ENCODE results near the gene CAMK4.
A peak's percentile ranks its signal among the peaks of the same experiment; 100 is the strongest.

The CAMK4 gene

GRCh38 chr5:111308951-111309350 is 84.8 kb downstream of the CAMK4 start:
- DNase-seq (ENCODE audit: low read depth) = no peak
- H3K4me3 ChIP-seq (ENCODE audit: low read depth, low read length) = no peak overlapping the region

GRCh38 chr5:111309384-111309783 is 85.2 kb downstream of the CAMK4 start:
- no peak for DNase-seq (ENCODE audit: low read depth)
- H3K4me3 ChIP-seq (ENCODE audit: low read depth, low read length) = no peak overlapping the region
- no peak for TF ChIP-seq CTCF (conservative IDR thresholded peaks at IDR 0.05; ENCODE audit: low read depth, low read length)

More at GRCh38 chr5:111308951-111309350, 84.8 kb downstream of the CAMK4 start:
- TF ChIP-seq CTCF (conservative IDR thresholded peaks at IDR 0.05; ENCODE audit: low read depth, low read length) = no peak

- H3K4me3 ChIP-seq (ENCODE audit: low read depth, low read length) = no peak overlapping the region
- TF ChIP-seq CTCF (conservative IDR thresholded peaks at IDR 0.05; ENCODE audit: low read depth, low read length) = no peak
- DNase-seq (ENCODE audit: low read depth) = no peak
Measured at GRCh38 chr5:111310711-111311620, 86.8 kb downstream of the CAMK4 start.

GRCh38 chr5:111311666-111312065 is 87.5 kb downstream of the CAMK4 start:
- TF ChIP-seq CTCF (conservative IDR thresholded peaks at IDR 0.05; ENCODE audit: low read depth, low read length) = no peak
- DNase-seq (ENCODE audit: low read depth) = no peak

GRCh38 chr5:111313017-111313724 is 89.0 kb downstream of the CAMK4 start:
- TF ChIP-seq CTCF (conservative IDR thresholded peaks at IDR 0.05; ENCODE audit: low read depth, low read length) = no peak
- H3K4me3 ChIP-seq (ENCODE audit: low read depth, low read length) = no peak overlapping the region
- DNase-seq (ENCODE audit: low read depth) = peak; percentile 37

More at GRCh38 chr5:111311666-111312065, 87.5 kb downstream of the CAMK4 start:
- no peak overlapping the region for H3K4me3 ChIP-seq (ENCODE audit: low read depth, low read length)

- TF ChIP-seq CTCF (conservative IDR thresholded peaks at IDR 0.05; ENCODE audit: low read depth, low read length) = no peak
- no peak for DNase-seq (ENCODE audit: low read depth)
- H3K4me3 ChIP-seq (ENCODE audit: low read depth, low read length) = no peak overlapping the region
Measured at GRCh38 chr5:111320953-111321352, 96.8 kb downstream of the CAMK4 start.

Data from choroid plexus epithelial cell (primary cell).